Heart left ventricle (tissue), 13 donors: ENCODE results near the gene WASF3.

ENCODE experiments used
- POLR2A ChIP-seq, 2 donors: fragments of 450-650 bp; IDR thresholded peaks; one replicate each; pipeline ENCODE4 v1.6.1; 2017; ENCODE audit warnings: antibody characterized with exemption in 2 of 2, mild to moderate bottlenecking in 2 of 2, moderate library complexity in 2 of 2
- TF ChIP-seq, protein P1 (sequence below), 12 donors: fragments of 200-600 bp; sonication (generic) in 4 of 12; IDR thresholded peaks; one replicate each; pipeline versions ENCODE4 v1.5.0 to v1.8.0; 2018 to 2022; ENCODE audit warnings: antibody characterized with exemption in 12 of 12, mild to moderate bottlenecking in 5 of 12
- donor health status: ischemic (EF 13 %, LVEDD 7.1; RV severe dilation, severe dysfunction).
- donor health status: DM: no; HTN: yes; CAD: no.
- donor health status: DM: no; HTN: no; CAD: no.
- donor health status: ischemic (EF 25% LVEDD 6.9; RV normal size, moderate dysfunction).
- donor health status: ischemic (EF 25% LVEDD 5.7; RV mildly dilated, moderate dysfunction).
- donor health status: ischemic (EF 35%, LVEDD 5.7; RV mildly dilated, moderate dysfunction).
- donor health status: nonischemic (EF 11% LVEDD 7.7; RV severe dilation, severe dysfunction).
- donor health status: DM: yes; HTN: yes; CAD: no.
- donor health status: PGD.
- donor health status: ischemic (EF 29% LVEDD 5.4; RV normal size, mild dysfunction).
- donor health status: nonischemic (EF 23%, LVEDD 6.1; RV moderate dilation, normal function).

DNA sequence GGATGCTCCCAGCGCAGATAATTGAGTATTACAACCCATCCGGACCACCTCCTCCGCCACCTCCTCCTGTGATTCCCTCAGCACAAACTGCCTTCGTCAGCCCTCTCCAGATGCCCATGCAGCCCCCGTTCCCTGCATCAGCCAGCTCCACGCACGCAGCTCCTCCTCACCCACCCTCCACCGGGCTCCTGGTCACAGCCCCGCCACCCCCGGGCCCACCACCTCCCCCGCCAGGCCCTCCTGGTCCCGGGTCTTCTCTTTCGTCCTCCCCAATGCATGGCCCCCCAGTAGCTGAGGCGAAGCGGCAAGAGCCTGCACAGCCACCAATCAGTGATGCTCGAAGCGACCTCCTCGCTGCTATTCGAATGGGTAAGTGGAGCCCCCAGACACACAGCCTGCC lies 125.1 kb downstream of the WASF3 start:
- TF ChIP-seq, protein P1, sequence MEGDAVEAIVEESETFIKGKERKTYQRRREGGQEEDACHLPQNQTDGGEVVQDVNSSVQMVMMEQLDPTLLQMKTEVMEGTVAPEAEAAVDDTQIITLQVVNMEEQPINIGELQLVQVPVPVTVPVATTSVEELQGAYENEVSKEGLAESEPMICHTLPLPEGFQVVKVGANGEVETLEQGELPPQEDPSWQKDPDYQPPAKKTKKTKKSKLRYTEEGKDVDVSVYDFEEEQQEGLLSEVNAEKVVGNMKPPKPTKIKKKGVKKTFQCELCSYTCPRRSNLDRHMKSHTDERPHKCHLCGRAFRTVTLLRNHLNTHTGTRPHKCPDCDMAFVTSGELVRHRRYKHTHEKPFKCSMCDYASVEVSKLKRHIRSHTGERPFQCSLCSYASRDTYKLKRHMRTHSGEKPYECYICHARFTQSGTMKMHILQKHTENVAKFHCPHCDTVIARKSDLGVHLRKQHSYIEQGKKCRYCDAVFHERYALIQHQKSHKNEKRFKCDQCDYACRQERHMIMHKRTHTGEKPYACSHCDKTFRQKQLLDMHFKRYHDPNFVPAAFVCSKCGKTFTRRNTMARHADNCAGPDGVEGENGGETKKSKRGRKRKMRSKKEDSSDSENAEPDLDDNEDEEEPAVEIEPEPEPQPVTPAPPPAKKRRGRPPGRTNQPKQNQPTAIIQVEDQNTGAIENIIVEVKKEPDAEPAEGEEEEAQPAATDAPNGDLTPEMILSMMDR (IDR thresholded peaks at IDR 0.05): no peak
- TF ChIP-seq POLR2A (IDR thresholded peaks at IDR 0.05): no peak
